ENCODE results near the gene CHMP6.

Gene CHMP6

DNA sequence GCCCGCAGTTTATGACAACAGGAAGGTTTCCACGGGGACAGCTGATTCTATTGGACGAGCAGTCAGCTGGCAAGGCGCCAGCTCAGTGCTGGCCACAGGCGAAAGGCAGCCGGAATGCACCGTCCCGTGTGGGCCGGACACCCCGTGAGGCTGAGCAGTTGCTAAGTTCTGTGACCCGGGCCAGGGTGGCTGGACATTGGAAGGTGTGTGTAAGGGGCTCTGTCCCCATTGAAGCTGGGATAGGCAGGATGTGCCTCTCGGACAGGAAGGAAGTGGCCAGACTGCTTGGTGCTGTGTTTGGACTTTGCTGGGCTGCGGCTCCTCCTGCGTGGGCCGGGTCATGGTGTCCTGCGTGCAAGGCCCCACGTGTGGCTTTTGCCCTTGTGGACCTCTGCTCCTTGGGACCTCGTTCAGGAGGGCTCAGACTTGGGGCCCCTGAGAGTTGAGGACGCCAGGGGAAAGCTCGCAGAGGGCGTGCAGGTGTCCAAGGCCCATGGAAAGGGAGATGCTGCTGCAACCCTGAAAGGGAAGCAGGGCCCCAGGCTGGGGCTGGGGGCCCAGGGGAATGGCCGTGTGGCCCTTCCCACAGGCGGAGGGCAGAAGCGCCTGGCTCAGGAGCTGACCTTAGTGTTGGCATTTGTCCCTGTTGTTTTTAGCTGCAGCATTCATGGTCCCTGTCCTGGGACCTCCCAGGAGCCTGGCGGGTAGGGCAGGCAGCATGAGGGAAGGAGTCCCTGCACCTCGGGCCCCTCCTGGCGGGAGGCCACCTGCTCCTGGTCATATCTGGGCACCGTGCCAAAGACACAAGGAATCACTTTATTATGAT lies 53.3 kb downstream of the CHMP6 start:
- no peak for FAIRE-seq

DNA sequence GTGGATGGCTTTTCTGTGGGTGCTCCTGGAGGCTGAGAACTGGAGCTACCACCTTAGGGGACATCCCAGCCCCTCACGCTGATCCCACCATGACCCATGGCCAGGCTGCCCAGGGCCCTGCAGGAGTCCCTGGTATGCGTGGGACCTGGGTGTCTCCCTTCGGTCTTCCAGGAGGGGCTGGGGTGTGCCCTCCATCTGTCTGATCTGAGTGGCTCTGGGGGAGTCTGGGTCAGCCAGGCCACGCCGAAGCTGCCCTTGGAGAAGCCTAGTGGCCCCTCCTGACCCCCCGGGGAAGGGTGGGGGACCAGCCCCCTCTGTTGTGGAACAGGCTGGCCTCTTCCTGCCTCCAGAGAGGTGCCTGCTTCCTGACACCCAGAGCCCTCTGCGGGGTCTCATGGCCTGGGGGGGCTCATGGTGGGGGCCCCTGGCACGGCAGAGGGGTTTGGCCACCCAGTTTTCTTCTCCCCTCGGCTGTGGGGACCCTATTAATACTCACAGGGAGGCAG lies 54.0 kb downstream of the CHMP6 start:
- no peak for FAIRE-seq

- no peak for FAIRE-seq
Observed at GRCh38 chr17:81046132-81046769, 54.6 kb downstream of the CHMP6 start.

DNA sequence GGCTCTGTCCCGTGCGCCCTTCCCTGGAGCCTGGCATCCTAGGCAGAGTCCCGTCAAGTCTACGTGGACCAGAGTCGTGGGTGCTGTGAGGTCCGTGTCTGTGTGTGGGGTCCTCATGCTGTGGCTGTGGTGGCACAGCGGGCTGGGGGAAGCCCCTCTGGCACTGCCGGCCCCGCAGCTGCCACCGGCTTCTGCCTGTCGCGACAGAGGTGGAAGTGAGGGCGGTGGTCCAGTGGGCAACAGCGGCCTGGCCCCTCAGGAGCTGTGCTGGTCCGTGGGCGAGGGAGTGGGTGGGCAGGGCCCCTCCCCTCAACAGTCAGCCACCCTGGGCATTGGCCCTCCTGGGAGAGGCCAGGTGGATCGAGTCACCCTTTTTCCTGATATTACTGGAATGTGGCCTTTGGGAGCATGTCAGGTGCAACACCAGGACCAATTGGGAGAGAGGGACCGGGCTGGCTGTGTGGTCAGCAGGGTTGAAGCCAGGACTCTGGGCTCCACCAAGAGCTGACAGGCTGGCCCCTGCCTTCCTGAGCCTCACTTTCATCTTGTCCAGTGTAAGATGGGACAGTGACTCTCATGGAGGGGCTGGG lies 55.2 kb downstream of the CHMP6 start:
- no peak for FAIRE-seq

DNA sequence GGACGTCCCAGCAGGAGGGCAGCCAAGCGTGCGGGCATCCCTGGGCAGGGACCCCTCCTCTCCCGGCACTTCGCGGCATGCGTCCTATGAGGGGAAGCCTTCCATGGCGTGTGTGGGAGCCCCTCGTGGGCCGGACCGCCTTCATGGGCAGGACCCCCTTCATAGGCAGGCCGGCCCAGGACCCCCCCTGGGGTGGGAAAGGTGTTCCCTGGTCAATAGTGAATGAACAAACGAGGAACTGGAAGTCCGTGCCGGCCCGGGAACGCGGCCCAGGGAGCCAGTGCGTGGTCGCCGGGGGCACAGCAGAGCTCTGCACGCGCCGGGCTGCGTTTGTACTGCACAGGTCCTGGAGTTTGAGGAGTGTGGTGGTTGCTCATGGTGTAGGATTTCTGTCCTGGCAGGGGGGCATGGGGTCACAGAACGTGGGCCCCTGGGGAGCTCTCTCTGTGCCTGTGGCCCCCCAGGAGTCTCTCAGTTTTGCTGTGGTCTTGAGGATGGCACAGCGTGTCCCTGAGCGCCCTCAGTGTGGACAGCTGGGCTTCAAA lies 57.3 kb downstream of the CHMP6 start:
- no peak for FAIRE-seq

GRCh38 chr17:81049372-81049911 lies 57.8 kb downstream of the CHMP6 start:
- FAIRE-seq = no peak
